ENCODE results near the gene MED15. TPM values are rescaled to one million over a fixed set of nuclear protein-coding genes. Genes with fewer than 3 reads are reported as not detected.

Gene MED15
- total RNA-seq, 1 donor from 2014 or later, result 104 TPM

Other genes with a start within 250 kb of the MED15 start
- 0.55 TPM for gene RTN4R, start 239.3 kb upstream of the MED15 start, total RNA-seq
- 25.7 TPM for gene DGCR6L, start 187.6 kb upstream of the MED15 start, total RNA-seq
- 5.2 TPM for gene ZNF74, start 113.5 kb upstream of the MED15 start, total RNA-seq
- 21.1 TPM for gene SCARF2, start 69.8 kb upstream of the MED15 start, total RNA-seq
- gene KLHL22, start 11.8 kb upstream of the MED15 start, total RNA-seq, result 24.9 TPM

Data from mesenteric fat pad (tissue), 1 donor.